HCT116 (cell line): ENCODE results near the gene SLC37A3.

Experiments used
- CTCF ChIP-seq, 3 experiments: fragments of 200-600 bp in 1 of 3; sonication (generic) in 1 of 3; IDR thresholded peaks in 2 of 3; conservative IDR thresholded peaks in 1 of 3; 2 replicates each; pipeline ENCODE4 v1.5.1; 2012 to 2017; ENCODE audit warnings: low read depth in 2 of 3, low read length in 2 of 3, antibody characterized with exemption in 1 of 3, borderline replicate concordance in 1 of 3, control low read depth in 1 of 3, mild to moderate bottlenecking in 1 of 3, mixed read lengths in 1 of 3, mixed run types in 1 of 3, moderate library complexity in 1 of 3; ENCODE audit not compliant: insufficient read depth in 1 of 3
- EZH2 ChIP-seq: fragments of 200-600 bp; sonication (generic); IDR thresholded peaks from 2 replicates; pipeline ENCODE4 v1.6.1; 2017; ENCODE audit warnings: antibody characterized with exemption, mixed run types
- EZH2phosphoT487 ChIP-seq: fragments of 200-600 bp; IDR thresholded peaks from 2 replicates; pipeline ENCODE4 v1.6.1; 2018; ENCODE audit warnings: antibody characterized with exemption, borderline replicate concordance
- JUND ChIP-seq: IDR thresholded peaks from 2 replicates; pipeline ENCODE4 v1.6.1; 2012
- MAX ChIP-seq: IDR thresholded peaks from 2 replicates; pipeline ENCODE4 v1.6.1; 2012
- POLR2A ChIP-seq: IDR thresholded peaks from 2 replicates; pipeline ENCODE4 v1.7.0; 2011; ENCODE audit warnings: borderline replicate concordance; ENCODE audit not compliant: insufficient read depth, insufficient read length; ENCODE audit errors: extremely low read depth
- POLR2AphosphoS5 ChIP-seq: IDR thresholded peaks from 2 replicates; pipeline ENCODE4 v1.6.1; 2011; ENCODE audit warnings: mild to moderate bottlenecking, low read depth, low read length, moderate library complexity
- REST ChIP-seq: IDR thresholded peaks from 2 replicates; pipeline ENCODE4 v1.6.1; 2012; ENCODE audit warnings: low read depth
- SP1 ChIP-seq: IDR thresholded peaks from 2 replicates; pipeline ENCODE4 v1.6.1; 2012; ENCODE audit warnings: low read depth

- TF ChIP-seq REST (no peak), EZH2 (no peak), CTCF (IDR thresholded peaks at IDR 0.05 in 2 of 3, conservative IDR thresholded peaks at IDR 0.05 in 1 of 3; ENCODE audit: borderline replicate concordance in 1 of 3, insufficient read depth in 1 of 3, low read depth in 2 of 3, low read length in 2 of 3) (no peak), POLR2A (no peak), JUND (no peak), MAX (no peak), POLR2AphosphoS5 (no peak), EZH2phosphoT487 (no peak), SP1 (no peak)
These were observed 2.1 kb upstream of the SLC37A3 start for GRCh38 chr7:140400381-140400780.
